Measurements from ENCODE around the gene C12orf42.

DNA sequence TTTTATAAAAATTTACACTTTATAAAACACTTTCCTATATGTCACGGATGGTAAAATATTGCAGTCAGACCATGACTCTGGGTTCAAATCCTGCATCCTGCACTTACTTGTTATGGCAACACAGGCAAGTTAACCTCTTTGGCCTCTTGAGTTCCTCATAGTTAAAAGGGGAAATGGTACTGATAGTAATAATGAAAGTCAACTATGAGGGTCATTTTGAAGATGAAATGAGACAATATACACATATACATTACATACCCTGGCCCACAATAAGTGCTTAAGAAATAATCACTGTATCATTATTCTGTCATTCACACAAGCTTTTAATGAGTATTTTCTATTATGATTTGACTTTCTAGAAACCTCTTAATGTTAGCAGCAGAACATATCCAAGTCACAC lies 64.4 kb downstream of the C12orf42 start:
- TF ChIP-seq POLR2A (IDR thresholded peaks at IDR 0.05) (no peak), POLR2AphosphoS5 (IDR thresholded peaks at IDR 0.05) (no peak)
- TF ChIP-seq, protein P1, sequence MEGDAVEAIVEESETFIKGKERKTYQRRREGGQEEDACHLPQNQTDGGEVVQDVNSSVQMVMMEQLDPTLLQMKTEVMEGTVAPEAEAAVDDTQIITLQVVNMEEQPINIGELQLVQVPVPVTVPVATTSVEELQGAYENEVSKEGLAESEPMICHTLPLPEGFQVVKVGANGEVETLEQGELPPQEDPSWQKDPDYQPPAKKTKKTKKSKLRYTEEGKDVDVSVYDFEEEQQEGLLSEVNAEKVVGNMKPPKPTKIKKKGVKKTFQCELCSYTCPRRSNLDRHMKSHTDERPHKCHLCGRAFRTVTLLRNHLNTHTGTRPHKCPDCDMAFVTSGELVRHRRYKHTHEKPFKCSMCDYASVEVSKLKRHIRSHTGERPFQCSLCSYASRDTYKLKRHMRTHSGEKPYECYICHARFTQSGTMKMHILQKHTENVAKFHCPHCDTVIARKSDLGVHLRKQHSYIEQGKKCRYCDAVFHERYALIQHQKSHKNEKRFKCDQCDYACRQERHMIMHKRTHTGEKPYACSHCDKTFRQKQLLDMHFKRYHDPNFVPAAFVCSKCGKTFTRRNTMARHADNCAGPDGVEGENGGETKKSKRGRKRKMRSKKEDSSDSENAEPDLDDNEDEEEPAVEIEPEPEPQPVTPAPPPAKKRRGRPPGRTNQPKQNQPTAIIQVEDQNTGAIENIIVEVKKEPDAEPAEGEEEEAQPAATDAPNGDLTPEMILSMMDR (IDR thresholded peaks at IDR 0.05), result no peak

Measured in prostate gland (tissue), 2 donors.